Measurements from ENCODE around the gene SUFU.
"Not testable (repeated sequence)": the region's sequence is repeated elsewhere in the genome, so short reads cannot be mapped to it uniquely, and the experiment has no call there.

The SUFU gene

GRCh38 chr10:102514487-102515311 lies 10.9 kb downstream of the SUFU start:
- no peak for DNase-seq (ENCODE audit: low read depth)

DNA sequence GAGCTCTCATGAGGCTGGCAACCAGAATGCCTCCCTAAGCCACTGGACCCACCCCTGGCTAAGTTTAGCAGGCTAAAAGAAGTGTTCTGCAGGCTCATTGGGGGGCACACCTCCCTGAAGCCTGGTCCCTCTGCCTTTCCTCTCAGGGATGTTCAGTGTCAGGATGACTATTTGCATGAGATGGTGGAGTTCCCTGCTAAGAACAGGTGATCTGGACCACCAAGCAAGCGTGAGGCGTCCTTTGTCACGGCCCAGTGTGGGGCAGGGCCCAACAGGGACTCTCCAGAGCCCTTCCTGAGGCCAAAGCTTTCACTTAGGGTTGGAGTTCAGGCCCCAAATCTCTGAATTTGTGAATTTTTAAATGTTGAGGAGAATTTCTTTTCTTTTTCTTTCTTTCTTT lies 12.0 kb downstream of the SUFU start:
- no peak for DNase-seq (ENCODE audit: low read depth)

DNA sequence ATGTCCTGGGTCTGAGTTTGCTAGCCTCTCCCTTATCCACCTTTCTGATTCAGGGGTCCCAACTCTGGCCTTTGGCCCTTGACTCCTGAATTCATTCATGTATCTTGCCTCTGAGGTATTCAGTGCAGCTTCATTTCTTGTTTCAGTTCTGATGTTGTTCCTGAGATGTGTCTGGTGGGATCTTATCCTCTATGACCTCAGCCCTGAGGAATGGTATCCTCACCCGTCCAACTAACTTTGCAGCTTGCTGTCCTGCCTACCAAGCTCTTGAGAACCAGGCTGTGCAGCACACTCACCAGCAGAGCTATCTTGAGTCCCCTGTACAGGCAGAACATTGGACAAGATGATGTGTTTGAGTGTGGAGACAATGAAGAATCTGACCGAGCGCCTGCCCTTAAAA lies 13.8 kb downstream of the SUFU start:
- DNase-seq (ENCODE audit: low read depth): no peak

- no peak for DNase-seq (ENCODE audit: low read depth)
Observed at GRCh38 chr10:102519246-102519825, 15.6 kb downstream of the SUFU start.

DNA sequence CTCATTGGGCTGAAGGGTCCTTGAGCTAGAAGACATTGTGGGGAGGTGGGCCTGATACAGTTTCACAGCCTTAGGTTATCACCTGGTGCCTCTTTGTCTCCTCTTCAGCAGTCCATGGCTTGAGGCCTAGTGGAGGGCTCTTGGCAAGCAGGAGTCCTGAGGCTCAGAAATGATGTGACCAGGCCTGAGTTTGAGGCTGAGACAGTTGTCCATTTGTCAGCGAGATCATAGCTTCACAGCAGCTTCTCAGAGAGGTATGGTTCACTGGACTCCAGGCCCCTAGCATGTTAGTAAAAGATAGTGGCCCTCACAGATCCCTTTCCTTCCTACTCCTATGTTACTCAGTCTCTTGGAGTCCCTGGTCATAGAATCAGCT lies 19.1 kb downstream of the SUFU start:
- DNase-seq (ENCODE audit: low read depth): no peak

GRCh38 chr10:102523250-102524029 lies 19.7 kb downstream of the SUFU start:
- no peak for DNase-seq (ENCODE audit: low read depth)

GRCh38 chr10:102524746-102525145 lies 21.0 kb downstream of the SUFU start:
- DNase-seq (ENCODE audit: low read depth): no peak

DNA sequence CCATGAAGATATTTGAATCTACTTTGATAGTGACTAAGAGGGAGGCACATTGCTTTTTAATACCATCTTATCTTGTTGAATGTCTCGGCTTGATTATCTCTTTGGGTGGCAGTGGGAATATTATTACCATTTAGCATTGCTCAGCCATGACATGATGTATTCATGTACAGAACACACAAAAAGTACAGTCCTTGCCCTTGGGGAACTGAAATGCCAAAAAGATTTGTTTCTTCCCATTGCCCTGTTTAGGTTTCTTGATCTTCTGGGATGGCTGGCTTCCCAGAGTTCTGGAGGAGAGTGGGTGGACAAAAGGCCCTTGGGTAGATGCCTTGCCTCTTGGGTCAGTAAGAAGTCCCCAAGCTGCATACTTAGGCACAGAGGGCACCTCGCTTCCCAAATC lies 23.8 kb downstream of the SUFU start:
- DNase-seq (ENCODE audit: low read depth): no peak

- no peak for DNase-seq (ENCODE audit: low read depth)
Observed at GRCh38 chr10:102534333-102534732, 30.6 kb downstream of the SUFU start.

DNA sequence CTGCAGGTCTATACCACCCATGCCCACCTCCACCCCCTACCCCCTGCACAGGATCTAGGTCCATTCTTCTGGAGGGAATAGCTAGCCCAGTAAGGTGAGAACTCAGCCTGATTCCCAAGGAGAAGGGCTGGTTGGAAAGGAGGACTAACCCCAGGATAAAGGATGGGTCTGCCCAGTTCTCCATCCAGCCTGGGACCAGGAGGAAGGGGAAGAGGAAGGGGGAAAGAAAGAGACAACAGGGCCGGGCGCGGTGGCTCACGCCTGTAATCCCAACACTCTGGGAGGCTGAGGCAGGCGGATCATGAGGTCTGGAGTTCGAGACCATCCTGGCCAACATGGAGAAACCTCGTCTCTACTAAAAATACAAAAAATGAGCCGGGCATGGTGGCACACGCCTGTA lies 31.2 kb downstream of the SUFU start:
- not testable (repeated sequence) for DNase-seq (ENCODE audit: low read depth)

DNA sequence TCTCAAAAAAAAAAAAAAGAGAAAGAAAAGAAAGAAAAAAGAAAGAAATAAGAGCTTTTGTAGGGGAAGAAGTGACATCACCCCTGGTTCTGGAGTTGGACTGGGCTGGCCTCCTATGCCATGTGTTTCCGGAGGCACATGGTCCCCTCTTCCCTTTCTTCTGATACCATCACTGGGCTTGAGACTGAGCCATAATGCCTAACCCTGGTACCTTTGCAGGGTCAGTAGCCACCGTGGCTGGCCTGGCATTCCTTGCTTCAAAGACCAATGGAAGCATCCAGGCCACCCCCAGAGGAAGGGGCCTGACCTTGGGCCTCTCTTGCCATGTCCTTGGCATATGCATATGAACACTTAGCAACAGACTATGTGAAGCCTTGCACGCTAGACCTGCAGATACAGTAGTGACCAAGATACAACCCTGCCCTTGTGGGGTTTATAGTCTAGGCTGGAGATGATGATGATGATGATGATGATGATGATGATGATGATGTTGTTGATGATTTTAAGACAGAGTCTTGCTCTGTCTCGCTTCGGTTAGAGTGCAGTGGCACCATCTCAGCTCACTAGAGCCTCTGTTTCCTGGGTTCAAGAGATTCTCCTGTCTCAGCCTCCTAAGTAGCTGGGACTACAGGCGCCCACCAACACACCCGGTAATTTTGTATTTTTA lies 31.8 kb downstream of the SUFU start:
- no peak for DNase-seq (ENCODE audit: low read depth)

DNA sequence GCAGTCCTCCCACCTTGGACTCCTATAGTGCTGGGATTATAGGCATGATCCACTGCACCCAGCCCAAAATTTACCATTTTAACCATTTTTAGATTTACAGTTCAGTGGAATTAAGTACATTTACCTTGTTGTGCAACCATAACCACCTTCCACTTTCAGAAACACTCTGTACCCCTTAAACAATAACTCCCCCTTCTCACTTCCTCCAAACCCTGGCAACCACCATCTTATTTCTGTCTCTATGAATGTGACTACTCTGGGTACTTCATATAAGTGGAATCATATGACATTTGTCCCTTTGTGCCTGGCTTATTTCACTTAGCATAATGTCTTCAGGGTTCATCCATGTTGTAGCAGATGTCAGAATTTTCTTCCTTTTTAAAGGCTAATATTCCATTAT lies 33.6 kb downstream of the SUFU start:
- DNase-seq (ENCODE audit: low read depth): no peak

DNA sequence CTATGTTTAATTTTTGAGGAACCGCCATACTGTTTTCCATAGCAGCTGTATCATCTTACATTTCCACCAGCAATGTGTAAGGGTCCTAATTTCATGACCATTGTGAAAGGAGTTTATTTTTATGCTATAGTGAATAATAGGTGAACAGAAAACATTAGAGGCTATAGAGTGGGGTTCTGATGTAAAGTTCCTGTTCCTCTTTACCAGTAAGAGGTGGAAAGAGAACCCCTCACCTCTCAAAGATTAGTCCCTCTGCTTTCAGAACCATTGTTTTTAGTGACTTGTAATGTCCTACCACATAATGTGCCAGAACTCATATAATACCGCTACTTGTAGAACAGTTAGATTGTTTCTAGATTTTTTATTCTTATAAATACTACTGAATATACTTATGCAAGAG lies 34.2 kb downstream of the SUFU start:
- DNase-seq (ENCODE audit: low read depth): no peak

- no peak for DNase-seq (ENCODE audit: low read depth)
Observed at GRCh38 chr10:102538811-102539210, 35.0 kb downstream of the SUFU start.

DNA sequence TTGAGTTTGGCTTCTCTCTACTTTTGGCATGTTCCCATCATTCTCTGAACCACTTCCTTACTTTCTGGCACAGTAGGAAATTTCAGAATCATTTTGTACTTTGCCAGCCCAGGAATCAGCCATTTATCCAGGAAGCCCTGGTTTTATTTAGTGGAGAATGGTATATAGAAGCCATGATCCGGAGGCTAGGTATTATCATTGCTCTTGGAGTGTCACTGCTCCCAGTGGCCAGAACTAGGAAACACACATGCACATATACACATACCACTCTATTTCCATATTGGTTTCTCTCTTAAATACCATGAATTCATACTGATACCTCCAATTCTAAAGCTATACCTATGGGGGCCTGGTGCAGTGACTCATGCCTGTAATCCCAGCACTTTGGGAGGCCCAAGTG lies 36.3 kb downstream of the SUFU start:
- DNase-seq (ENCODE audit: low read depth): no peak

- DNase-seq (ENCODE audit: low read depth): no peak
Observed at GRCh38 chr10:102542800-102543418, 39.1 kb downstream of the SUFU start.

GRCh38 chr10:102545265-102545871 lies 41.6 kb downstream of the SUFU start:
- no peak for DNase-seq (ENCODE audit: low read depth)

GRCh38 chr10:102545997-102546396 lies 42.2 kb downstream of the SUFU start:
- no peak for DNase-seq (ENCODE audit: low read depth)

DNA sequence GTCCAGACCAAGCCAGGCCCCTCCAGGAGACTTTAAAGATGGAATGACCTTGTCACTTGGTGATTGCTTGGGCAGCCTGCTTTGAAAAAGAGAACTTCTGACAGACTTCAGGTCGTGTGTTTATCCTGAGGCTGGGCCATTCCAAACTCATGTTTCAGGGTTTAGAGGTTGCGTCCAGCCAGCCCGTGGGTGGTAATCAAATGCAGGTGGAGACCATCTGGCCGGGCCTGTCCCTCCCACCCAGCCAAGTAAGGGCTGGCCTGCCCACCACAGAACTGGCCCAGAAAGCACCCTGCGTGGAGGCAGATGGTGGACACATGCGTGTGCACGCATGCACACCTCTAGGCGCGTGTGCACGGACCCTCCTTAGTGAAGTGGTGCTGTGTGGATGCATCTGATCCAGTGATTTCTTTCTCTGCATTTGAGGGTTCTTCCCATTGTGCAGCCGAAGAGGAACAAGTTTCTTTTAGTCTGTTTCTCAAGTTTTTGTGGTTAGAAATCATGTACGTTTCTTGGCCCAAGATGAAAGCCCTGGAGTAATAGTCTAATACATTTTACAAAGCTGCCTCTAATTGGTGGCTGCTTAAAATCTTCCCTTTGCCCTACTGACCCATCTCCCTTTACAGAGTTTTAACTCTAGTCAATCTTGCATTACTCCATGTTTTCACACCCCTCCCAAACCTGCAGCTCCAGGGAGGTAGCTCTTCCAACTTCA lies 43.0 kb downstream of the SUFU start:
- DNase-seq (ENCODE audit: low read depth): no peak

DNA sequence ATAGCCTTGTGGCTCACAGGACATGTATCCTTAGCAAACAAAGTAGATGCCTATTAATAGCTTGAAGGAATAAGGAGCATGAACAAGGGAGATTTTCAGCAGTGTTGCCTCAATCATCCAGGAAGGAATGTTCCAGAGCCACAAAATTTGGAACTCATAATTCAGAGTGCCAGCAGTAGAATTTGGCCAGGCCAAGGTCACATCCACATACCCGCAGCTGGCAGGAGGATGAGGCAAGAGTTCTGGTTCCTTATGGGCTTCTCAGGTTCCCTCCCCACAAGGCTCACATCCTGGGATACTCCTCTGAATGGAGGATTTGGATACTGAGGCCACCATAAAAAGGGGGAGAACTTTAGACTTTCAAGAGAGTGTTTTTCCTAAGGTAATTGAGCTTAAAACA lies 45.8 kb downstream of the SUFU start:
- DNase-seq (ENCODE audit: low read depth): no peak

DNA sequence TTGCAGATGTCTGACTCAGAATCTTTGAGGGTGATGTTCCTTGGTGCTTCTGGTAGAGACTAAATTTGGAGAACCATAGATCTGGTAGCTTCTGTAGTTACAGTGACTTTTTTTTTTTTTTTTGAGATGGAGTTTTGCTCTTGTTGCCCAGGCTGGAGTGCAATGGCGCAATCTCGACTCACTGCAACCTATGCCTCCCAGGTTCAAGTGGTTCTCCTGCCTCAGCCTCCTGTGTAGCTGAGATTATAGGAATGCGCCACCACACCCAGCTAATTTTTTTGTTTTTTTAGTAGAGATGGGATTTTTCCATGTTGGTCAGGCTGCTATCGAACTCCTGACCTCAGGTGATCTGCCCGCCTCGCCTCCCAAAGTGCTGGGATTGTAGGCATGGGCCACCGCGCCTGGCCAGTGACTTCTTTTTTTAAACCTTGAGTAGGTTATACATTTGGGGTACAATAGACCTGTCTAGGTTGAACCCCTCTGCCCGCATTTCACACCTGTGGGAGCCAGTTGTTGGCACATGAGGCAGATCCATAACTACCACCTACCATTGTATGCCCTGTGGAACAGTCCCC lies 47.0 kb downstream of the SUFU start:
- no peak for DNase-seq (ENCODE audit: low read depth)
